Lower leg skin (tissue), 4 donors: ENCODE results near the gene ACP1. TPM values are rescaled to one million over a fixed set of nuclear protein-coding genes. Genes with fewer than 3 reads are reported as not detected.

ENCODE experiments used
- DNase-seq, 2 donors: peaks; one replicate each; pipeline ENCODE4 v3.0.0-alpha.2; 2019; ENCODE audit warnings: low spot score in 2 of 2
- H3K4me3 ChIP-seq: fragments of 200-600 bp; sonication (generic); 2 replicates; pipeline ENCODE4 v1.5.1; 2017; ENCODE audit warnings: mild to moderate bottlenecking, low read depth; ENCODE audit not compliant: poor library complexity, severe bottlenecking
- POLR2A ChIP-seq, 2 donors: fragments of 450-650 bp; IDR thresholded peaks; one replicate each; pipeline ENCODE4 v1.6.1; 2016 to 2017; ENCODE audit warnings: antibody characterized with exemption in 2 of 2, mild to moderate bottlenecking in 1 of 2, moderate library complexity in 1 of 2
- WGBS, 2 donors: methylation state at CpG; one replicate each; pipeline ENCODE4 v1.1.5; 2018; 5-methylcytosine and 5-hydroxymethylcytosine counted together
- intact Hi-C: fragments of 100-400 bp; cut with DNase I; formaldehyde crosslinking; loops from one replicate; pipeline ENCODE4 v1.15.0; 2023; ENCODE audit warnings: low total_unique reads
- total RNA-seq, 4 donors: library from RNA; depleted of rRNA; stranded (reverse); fragments of >200 nt; gene quantifications; one replicate each; pipeline ENCODE4 v1.1.0, GENCODE V29; 2016
- TF ChIP-seq, protein P1 (sequence below), 3 donors: fragments of 450-650 bp; IDR thresholded peaks; one replicate each; pipeline ENCODE4 v1.5.1; 2016; ENCODE audit warnings: antibody characterized with exemption in 3 of 3, mild to moderate bottlenecking in 3 of 3, moderate library complexity in 2 of 3

ACP1 gene
- 10 to 100 TPM; 50.9 to 71.7 (median 54.6) TPM for total RNA-seq

DNA sequence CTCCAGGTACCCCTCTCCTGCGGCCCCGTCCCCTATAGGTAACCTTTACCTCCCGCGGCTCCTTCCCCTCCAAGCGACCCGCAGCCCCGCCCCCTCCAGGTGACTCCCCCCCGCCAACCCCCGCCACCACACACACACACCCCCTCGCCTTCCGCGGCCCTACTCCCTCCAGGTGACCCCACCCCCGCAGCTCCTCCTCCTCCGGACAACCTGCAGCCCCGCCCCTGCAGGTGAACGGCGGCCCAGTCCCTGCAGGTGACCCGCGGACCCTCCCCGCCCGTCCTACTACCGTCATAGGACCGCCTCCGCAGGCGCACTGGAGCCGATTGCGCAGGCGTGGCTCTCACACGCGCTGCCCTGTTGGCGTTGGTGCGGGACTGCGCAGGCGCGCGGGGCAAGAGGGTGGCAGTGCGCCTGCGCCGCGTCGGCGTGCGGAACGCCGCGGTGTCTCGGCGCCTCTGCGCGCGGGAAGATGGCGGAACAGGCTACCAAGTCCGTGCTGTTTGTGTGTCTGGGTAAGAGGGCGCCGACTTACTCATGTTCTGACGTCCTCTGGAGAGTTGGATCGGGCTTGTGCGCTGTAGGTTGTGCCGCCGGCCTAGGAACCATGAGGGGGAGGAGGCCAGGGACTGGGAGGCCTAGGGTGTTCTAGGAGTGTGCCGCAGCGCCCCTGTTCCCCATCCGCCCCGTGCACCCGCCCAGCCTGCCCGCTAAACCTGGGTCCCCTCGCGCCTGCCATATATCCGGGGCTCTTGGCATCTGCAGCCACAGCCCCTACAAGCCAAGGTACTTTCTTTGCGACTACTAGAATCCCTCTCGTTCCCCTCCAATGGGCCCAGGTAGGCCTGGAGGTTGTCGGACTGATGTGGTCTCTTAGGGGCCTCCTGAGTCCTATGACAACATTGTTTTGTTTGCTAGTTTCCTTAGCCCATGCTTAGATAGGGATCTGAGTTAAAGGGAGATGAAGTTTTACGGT lies at the start of gene ACP1:
ACP1 (plus strand) TSS at position 455 of the 976 bp plus-strand sequence; CDS start at position 473, 18 bp downstream.
- TF ChIP-seq, protein P1, sequence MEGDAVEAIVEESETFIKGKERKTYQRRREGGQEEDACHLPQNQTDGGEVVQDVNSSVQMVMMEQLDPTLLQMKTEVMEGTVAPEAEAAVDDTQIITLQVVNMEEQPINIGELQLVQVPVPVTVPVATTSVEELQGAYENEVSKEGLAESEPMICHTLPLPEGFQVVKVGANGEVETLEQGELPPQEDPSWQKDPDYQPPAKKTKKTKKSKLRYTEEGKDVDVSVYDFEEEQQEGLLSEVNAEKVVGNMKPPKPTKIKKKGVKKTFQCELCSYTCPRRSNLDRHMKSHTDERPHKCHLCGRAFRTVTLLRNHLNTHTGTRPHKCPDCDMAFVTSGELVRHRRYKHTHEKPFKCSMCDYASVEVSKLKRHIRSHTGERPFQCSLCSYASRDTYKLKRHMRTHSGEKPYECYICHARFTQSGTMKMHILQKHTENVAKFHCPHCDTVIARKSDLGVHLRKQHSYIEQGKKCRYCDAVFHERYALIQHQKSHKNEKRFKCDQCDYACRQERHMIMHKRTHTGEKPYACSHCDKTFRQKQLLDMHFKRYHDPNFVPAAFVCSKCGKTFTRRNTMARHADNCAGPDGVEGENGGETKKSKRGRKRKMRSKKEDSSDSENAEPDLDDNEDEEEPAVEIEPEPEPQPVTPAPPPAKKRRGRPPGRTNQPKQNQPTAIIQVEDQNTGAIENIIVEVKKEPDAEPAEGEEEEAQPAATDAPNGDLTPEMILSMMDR (IDR thresholded peaks at IDR 0.05), result no peak
- peak in 1 of 2 donors; percentile 30 for TF ChIP-seq POLR2A (IDR thresholded peaks at IDR 0.05)
- WGBS, 2 donors, result 0 to 1% methylated on average over 52 to 59 of the region's 73 CpGs
- intact Hi-C loops, result no loop called here

DNA sequence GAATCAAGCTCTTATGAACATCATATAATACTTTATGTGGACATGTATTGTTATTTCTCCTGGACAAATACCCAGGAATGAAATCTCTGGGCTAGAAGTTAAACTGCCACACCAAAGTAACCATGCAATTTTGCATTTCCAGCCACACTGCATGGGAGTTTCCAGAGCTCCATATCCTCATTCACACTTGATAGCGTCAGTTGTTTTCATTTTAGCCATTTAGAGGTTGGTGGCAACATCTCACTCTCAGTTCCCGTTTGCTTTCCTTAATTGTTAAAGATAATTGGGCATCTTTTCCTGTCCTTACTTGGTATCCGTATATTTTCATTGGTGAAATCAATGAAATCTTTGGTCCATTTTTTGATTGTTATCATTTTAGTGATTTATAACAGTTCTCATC lies 48.7 kb upstream of the ACP1 start:
- H3K4me3 ChIP-seq, result no peak overlapping the region
- no peak for DNase-seq
- intact Hi-C loops, result no loop called here
- TF ChIP-seq, protein P1 (IDR thresholded peaks at IDR 0.05), result no peak
- no peak for TF ChIP-seq POLR2A (IDR thresholded peaks at IDR 0.05)
- WGBS, 2 donors, result 89 to 96% methylated on average over 3 of the region's 3 CpGs

More for the DNA sequence above, at the start of gene ACP1:
- DNase-seq, result peak; percentile 94 to 98
- H3K4me3 ChIP-seq, result peak within 1 kb of the TSS; percentile 71

DNA sequence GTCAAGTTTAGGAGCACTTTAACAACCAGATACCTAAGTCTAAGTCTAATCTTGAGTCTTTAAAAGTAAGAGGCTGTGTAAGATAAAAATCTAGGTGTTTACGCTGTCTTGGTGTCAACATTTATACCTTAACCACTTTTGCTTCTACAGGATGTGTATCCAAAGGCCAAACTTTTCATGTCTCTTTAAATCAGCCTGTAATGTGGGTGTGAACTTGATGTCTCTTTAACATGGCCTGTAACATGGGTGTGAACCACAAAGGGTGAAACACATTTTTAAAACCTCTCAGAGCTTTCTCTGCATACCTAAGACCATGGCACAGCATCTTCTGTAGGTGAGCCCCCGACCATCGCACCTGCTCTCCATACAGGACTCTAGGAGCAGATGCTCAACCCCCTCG lies 41.3 kb upstream of the ACP1 start:
- 92 to 96% methylated on average over 4 of the region's 4 CpGs for WGBS, 2 donors
- intact Hi-C loops, result no loop called here
- no peak for DNase-seq

DNA sequence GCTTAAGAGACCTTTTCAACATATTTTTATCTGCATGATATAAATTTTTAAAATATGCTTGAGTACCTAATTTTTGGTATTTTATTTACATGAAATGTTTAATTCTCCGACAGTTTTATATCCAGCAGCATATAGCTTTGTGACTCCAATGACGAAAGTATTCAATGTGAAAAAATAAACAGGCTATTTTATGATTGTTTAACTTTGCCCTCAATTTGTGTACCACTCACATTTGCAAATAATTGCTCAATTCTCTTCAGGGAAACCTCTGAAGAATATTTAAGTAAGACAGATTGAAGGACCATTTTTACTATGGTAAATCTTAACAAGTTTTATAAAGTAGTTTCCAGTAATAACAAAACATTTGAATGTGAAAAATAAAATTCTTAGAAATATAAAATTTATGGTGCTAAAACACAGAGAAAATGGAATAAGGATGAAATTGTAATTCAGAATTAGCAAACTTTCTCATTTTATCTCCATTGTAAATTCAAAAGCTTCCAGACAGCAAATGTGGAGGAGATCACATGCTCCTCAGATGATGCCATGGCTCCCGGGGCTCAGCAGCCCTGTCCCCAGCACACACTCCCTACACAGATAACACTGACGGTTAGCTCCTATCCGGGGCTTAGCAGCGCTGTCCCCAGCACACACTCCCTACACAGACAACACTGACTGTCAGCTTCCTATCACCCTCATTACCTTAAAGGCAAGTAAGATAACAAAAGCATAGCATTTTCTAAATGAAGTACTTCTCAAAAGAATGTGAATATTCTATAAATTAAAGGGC lies 40.6 kb upstream of the ACP1 start:
- H3K4me3 ChIP-seq, result no peak overlapping the region
- 94 to 97% methylated on average over 6 of the region's 6 CpGs for WGBS, 2 donors
- no peak for TF ChIP-seq POLR2A (IDR thresholded peaks at IDR 0.05)
- TF ChIP-seq, protein P1 (IDR thresholded peaks at IDR 0.05), result no peak
- no peak for DNase-seq
- intact Hi-C loops, result no loop called here

More for the DNA sequence above, 41.3 kb upstream of the ACP1 start:
- TF ChIP-seq POLR2A (IDR thresholded peaks at IDR 0.05), result no peak
- TF ChIP-seq, protein P1 (IDR thresholded peaks at IDR 0.05), result no peak
- H3K4me3 ChIP-seq, result no peak overlapping the region

DNA sequence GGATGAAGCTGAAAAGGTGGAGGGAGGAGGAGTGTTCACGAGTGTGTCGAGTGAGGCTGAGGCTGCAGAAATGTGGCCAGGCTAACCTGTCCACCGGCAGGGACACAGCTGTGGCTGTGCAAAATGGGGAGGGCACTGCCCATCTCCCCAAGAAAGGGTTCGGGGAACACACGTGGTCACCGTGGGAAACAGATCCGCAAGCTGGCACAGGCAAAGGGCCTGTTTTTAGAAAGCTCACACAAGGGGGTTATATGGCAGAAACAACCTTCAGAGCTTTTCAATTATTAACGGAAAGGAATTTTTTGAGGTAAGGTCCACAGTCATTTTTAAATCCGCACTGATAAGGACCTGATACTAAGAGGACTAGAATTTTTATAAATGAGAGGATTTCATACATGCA lies 36.6 kb upstream of the ACP1 start:
- no peak for DNase-seq
- intact Hi-C loops, result no loop called here
- no peak for TF ChIP-seq POLR2A (IDR thresholded peaks at IDR 0.05)
- TF ChIP-seq, protein P1 (IDR thresholded peaks at IDR 0.05), result no peak
- WGBS, 2 donors, result 93 to 95% methylated on average over 9 of the region's 9 CpGs
- no peak overlapping the region for H3K4me3 ChIP-seq
